LoVo (cell line): ENCODE measurements around the gene LUZP2.
"Not testable (repeated sequence)": the region's sequence is repeated elsewhere in the genome, so short reads cannot be mapped to it uniquely, and the experiment has no call there.

Experiments used
- DNase-seq: peaks from one replicate; pipeline ENCODE4 v3.0.0-alpha.2; 2016; ENCODE audit warnings: low spot score

LUZP2 gene

DNA sequence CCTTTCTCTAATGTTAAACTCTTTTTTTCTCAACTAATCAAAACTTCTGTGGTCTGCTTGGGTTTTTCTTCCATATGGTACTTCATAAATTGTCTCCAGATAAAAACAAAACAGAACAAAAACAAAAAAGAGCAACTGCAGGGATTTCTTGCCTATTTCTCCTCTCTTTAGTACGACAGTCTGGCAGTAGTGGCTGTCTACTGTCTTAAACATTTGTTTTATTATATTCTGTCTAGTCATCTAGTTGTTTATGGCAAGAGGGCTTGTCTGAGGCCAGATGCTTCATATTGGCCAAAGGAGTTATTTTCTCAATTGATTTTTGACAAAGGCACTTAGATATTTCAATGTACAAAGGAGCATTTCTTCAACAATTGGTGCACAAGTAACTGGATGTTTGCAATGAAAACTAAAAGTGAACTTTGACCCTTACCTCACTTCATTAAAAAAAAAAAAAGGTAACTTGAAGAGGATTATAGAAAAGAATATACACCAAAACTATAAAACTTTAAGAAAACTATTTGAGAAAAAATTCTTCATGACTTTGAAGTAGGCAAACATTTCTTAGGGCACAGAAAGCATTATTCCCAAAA, 404.2 kb downstream of the LUZP2 start:
- no peak for DNase-seq

DNA sequence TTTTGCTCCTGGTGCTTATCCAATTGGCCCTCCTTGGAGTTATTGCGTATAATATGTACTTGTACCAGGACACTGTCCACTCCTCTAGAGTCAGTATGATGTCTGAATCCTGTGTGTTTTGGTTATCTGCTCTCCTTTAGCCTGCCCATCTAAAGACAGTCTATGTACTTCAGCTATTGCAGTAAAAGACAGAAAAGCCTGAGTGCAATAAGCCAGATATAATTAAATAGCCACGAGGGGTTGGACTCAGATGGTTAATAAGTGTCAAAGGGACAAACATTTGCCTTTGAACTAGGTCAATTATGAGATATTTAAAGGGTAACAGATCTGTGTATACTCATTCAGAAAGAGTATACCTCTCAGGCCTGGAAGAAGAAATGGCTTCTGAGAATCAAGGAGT, 406.7 kb downstream of the LUZP2 start:
- no peak for DNase-seq

DNA sequence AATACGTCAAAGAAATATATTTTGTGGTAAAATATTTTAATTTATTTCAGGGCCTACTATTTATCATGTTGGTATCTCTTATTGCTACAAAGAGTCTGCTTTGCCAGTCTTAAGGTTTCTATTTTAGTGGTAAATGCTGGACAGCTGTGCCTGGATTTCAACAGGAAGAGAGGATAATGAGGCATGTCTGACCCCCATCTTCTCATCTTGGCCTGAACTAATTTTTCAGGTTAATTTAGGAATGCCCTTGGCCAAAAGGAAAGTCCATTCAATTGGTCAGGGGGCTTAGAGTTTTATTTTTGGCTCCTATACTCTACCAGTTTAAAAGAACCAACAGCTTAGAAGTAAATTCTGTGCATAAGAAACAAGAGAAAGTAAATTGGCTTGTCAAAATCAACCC, 428.2 kb downstream of the LUZP2 start:
- no peak for DNase-seq

DNA sequence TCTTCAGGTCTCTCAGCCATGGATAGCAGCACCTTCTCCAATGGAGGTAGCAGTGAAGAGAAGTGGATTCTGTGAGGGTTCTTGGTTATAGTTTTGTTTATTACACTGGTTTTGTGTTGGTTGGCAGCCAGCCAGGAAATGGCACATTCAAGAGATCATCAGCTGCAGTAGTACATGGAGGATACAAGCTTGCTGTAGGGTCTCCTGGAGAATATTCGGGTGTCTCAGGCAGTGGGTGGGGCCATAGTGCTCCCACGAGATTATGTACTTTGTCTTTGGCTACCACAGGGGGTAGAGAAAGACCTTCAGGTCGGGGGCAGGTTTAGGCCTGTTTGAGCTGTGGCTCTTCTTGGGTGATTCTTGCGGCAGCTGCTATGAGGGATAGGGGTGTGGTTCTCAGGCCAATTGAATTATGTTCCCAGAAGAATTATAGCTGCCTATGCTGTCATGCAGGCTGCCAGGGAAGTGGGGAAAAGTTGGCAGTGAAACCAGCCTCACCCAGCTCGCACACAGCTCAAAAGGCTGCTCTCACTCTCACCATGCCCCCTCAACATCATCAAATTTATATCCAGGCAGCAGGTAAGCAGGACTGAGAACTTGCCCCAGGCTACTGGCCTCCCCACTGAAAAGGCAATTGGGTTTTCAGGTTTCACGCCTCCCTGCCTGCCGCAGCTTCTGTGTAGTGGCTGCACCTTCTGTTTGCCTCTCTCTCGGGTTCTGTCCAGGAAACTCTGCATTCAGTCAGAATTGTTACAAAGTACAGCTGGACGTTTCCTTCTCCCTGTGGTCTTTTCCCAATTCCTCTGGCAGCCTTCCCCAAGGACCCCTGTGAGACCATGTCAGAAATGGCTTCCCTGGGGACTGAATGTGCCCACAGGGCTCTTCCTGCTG, 435.5 kb downstream of the LUZP2 start:
- no peak for DNase-seq

DNA sequence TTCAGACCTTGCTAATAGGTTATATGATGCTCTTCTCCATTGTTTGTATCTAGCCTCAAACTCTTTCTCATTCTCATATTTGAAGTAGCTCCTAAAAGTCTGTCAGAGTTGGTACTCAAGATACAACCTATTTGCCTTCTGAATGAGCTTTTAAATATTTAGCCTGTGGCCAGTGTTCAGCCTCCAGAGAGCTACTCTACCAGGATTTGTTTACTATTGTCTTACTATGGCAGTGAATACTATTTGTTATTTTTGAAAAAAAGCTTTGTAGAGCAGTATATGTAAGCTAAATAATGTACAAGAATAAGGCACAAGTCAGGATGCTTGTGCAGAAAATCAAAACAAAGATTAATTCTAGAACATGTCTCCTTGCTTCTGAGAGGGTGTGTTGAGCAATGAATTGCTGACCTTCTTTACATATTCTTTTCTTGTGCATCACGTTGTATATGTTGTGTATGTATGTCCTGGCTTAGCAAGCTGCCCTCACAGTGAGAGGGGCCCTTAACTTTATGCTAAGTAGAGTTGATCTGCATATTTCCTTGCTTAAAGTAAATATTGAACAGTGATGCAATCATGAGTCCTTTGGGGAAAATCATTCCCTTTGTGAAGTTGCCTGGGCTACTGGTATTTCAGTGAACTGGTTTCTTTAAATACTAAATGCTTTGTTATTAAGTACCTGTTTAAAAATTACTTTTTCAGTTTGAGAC, 438.0 kb downstream of the LUZP2 start:
- DNase-seq, result no peak

DNA sequence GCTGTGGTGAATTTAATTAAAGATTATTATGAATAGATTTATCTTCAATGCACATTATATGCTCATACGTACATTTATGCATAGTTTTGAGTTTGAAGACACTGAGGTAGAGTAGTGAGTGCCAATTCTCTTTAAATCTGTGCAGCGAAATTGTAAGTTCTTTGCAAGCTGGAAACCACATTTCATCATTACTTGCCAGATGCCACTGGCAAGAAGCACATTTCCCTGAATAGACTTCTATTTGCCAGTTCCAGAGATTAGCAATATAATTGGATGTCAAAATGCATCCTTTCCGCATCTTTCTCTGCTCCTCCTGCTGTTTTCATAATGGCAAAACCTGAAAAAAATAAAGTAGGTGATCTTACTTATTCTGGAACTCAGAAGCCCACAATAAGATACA, 448.0 kb downstream of the LUZP2 start:
- no peak for DNase-seq

DNA sequence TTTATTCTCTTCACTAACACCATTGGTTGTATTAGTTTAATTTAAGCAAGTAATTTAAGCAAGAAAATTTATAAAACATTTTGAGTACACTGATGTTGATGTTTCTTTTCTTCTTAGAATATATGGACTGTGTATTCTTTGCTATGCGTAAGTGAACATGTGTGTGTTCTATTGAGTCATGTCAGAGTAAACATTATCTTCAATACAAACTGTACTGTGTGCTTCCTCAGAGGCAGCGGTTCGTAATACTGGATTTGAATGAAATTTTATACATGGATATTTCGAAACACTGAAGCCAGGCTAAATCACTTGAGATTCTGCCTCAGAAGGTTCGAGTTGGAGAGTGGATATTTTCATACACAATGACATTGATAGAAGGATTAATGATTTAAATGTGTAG, 452.6 kb downstream of the LUZP2 start:
- no peak for DNase-seq

DNA sequence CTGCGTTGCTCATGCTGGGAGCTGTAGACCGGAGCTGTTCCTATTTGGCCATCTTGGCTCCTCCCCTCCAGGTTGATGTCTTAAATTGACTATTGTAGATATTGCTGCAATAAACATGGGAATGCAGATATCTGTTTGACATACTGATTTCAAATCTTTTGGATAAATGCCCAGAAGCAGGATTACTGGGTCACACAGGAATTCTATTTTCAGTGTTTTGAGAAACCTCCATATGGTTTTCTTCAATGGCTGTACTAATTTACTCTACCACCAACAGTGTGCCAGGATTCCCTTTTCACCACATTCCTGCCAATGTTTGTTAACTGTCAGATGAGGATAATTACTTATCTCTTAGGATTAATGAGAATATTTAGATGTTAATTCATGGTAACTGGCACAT, 467.0 kb downstream of the LUZP2 start:
- DNase-seq, result no peak

DNA sequence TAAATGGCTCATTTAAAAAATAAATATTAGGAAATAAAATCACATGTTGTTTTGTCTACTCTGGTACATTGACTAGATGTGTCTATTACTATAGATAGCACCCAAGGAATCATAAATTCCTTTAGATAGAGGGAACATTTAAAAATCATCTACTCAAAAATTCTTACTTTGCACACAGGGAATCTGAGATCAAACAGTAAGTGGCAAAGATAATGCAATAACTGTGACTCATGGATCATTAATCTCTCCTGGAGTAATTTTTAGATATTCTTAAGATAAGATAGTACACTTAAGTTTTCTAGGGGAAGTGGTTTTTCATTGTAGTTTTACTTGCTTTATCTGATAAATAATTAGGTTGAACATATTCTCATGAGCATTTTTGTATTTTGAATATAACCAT, 468.9 kb downstream of the LUZP2 start:
- no peak for DNase-seq

DNA sequence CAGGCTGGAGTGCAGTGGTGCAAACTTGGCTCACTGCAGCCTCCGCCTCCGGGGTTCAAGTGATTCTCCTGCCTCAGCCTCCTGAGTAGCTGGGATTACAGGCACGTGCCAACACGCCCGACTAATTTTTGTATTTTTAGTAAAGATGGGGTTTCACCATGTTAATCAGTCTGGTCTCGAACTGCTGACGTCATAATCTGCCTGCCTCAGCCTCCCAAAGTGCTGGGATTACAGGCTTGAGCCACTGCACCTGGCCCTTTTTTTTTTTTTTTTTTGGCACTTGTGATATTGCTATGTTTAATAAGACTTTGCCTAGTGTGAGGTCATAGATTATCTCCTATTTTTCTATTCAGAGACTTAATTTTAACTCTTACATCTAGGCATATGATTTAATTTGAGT, 497.1 kb downstream of the LUZP2 start:
- not testable (repeated sequence) for DNase-seq

DNA sequence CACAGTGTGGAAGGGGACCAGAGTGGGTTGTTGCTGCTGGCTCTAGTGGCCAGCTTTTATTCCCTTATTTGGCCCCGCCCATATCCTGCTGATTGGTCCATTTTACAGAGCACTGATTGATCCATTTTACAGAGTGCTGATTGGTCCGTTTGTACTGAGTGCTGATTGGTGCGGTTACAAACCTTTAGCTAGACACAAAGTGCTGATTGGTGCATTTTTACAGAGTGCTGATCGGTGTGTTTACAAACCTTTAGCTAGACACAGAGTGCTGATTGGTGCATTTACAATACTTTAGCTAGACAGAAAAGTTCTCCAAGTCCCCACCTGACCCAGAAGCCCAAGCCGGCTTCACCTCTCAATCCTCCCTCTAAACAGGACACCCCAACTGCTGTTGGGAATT, 503.1 kb downstream of the LUZP2 start:
- not testable (repeated sequence) for DNase-seq

DNA sequence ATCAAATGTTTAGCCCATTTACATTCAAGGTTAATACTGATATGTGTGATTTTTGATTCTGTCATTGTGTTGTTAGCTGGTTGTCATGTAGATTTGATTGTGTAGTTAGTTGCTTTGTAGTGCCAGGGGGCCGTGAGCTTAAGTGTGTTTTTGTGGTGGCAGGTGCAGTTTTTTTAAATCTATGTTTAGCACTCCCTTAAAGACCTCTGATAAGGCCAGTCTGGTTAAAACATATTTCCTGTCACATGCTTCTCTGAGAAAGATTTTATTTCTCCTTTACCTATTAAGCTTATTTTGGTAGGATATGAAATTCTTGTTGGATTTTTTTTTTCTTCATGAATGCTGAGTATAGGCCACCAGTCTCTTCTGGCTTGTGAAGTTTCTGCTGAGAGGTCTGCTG, 540.6 kb downstream of the LUZP2 start:
- no peak for DNase-seq

DNA sequence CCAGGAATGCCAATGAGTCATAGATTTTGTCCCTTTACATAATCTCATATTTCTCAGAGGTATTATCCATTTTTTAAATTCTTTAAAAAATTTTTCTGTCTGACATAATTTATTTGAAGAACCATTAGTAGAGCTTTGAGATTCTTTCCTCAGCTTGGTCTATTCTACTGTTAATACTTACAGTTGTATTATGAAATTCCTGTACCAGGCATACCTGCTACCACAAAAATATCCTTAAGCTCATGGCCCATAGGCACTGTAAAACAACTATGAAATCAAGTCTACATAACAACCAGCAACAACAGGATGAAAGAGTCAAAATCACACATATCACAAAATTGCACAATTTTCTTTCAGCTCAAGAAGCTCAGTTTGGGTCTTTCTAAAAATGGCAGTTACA, 541.3 kb downstream of the LUZP2 start:
- DNase-seq, result no peak

DNA sequence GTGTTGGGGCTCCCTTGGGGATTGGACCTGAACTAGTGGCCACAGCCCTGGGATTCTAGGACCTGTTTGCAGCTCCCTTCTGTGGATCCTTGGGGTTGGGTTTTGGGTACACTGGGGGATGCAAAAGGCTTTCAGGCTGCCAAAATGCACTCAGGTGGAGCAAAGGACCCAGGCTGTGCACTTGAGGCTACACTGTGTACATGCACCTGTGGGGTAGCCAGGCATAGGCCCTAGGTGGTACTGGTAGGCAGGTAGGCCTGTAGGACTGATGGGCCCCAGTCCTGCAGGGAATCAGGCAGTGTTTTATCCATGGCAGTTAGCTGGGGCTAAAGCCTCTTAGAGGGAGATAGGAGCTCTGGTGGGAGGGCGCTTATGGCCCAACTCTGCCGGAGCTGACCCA, 542.3 kb downstream of the LUZP2 start:
- no peak for DNase-seq

DNA sequence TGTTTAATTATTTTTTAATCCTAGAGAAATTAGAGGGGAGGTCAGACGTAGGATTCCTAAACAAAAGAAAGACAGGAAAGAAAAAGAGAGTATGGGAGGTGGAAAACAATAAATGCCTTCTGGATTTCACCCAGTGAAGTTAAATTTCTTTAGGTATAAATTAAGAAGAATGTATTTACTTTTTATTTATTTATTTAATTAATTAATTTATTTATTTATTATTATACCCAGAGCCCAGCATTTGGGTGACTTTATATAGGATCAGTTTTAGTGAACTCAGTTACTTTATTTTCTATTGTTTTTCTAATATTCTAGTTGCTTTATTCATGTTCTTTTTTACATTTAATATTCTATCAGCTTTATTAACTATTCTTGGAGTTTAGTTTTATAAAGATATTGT, 551.8 kb downstream of the LUZP2 start:
- DNase-seq, result no peak

DNA sequence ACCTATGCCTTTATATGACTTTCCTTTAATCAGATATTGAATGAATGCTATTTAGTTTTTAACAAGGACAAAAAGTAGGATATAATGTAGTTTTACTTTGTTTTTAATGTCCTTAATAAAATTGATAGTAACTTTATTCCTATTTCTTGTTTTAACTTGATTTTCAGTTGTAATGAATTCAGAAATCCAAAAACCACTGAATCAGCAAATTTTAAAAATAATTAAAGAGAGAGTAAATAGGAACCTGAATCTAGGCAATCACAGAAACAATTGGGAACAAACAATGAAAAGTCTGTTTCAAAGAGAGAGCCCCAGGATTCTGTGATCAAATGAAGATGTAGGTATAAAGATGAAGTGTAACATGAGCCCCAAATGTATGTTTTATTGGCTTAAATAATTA, 556.0 kb downstream of the LUZP2 start:
- DNase-seq, result no peak

DNA sequence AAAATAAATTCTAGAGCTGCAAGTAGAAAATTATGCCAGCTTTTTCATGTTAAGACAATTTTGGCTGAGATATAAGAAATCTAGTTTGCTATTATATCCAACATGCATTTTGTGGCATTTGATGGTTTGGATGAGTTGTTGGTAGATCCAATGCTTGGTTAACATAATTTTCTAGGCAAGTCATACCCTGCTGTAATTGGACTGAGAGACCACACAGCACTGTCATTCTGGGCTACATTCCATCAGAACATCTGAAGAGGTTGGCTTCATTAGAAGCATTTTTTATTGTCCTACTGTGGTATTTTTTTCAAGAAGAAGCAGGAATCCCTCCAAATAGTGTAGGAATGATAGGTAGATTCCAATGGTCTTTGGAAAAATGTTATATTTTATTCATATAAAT, 561.0 kb downstream of the LUZP2 start:
- DNase-seq, result no peak

DNA sequence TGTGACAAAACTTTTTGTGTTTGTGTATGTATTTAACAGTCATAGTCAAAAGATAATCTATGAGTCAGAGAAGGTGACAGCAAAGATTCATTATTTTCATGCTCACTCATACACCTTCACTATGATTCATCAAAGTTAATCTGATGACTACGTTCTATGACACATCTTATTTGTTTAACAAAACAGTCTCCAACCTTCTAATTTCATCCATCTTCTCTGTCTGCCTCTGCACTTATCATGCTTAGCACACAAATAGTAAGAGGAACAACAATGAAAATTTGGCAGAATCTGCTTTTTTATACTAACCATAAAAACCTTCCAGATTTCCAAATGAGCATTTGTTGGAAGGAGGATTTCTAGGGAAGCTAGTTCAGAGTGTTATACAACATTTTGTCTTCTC, 568.9 kb downstream of the LUZP2 start:
- DNase-seq, result peak; percentile 3

DNA sequence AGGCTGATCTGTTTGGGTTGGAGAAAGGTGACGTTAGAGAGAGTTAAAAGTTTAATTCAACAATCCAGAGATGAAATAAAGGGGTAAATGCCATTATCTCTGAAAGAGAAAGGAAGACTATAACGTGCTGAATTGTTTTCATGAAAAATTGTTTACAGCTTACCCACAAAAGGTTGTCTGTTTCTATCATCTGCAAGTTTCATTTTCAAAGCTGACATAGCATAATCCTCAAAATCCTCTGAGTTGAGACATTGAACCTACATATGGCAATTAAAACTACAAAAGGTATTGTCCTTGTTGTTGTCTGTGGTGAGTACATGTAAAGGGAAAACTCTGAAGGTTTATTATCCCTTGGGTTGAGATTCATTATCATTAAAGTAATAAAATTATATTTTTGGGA, 569.9 kb downstream of the LUZP2 start:
- DNase-seq, result no peak

DNA sequence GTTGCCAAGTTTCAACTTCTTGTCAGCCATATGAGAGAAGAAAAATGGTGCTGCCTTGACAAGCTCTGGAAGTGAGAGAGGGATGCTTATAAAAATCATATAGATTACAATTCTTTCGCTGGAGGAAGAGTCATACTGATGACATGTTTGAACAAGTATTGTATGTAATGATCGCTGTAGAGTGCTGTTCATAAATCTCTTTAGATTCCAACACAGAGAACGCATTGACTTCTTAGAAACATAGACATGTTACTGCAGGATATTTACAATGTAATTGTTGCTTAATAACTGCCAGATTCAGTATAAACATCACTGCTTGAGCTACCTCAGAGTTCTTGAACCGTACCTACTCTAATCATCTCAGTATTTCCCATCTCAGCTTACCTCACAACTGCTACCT, 571.6 kb downstream of the LUZP2 start:
- DNase-seq, result no peak

DNA sequence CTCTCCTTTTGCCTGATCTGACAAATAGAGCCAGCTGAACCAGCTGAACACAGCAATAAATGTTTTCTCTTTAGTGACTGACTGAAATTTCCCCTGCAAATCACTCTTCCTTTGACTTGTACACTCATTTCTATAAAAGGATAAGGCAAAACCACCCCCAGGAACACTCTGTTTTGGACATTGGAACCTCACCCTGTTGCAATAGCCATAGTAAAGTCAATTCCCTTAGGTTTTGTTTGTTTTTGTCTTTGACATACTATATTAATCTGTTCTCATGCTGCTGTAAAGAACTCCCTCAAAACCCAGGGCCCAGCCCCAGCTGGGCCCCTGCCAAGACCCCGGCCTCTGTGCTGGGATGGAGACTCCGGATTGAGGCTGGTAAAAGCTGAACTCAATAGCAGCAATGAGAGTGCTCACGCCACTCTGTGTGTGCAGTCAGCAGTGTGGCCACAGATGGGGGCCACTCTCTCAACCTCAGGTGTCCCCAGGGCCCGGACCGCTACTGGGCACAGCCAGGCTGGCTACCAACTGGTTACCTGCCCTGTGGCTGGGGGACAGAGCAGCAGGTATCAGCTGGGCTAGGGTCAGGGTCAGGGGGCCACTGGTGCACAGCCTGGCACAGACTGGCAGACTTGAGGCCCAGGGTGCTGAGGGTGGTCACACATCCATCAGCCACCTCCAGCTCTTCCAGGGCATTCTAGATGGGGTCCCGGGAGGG, 597.4 kb downstream of the LUZP2 start:
- DNase-seq, result no peak

DNA sequence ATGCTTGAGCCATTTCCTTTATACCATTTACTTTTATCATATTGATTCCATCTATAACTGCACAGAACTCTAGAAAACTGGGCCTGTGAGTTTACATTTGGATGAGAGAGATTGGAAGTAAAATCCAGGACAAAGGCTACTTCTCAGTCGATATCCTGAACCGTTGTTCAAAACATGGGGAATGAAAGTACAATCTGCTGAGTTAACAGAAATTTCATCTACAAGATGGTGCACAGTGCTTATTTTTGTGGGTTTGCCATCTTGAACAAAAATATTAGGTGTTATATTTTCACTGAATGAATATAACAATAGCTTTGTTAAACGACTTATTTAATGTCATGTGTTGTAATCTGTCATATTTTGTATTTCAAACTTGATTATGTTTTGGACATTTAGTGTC, 622.6 kb downstream of the LUZP2 start:
- DNase-seq, result no peak
